Measurements from ENCODE around the gene CDC7.

DNA sequence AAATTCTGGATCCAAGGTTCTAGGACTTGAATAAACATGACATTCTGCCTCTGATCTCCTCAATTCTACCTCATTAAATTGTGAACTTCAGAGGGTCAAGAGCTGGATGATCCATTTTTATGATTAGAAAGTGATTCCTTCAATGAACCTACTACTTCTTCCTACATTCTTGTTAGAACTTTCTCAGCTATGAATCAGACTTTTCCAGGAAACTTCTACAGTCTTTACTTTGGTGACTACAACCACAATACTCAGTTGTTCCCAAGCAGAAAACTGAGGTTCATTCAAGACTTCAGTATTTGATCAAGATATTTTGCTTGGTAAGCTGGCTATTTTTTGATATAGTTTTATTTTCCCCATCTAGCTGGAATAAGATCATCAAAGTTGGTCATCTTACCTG lies 51.4 kb downstream of the CDC7 start:
- TF ChIP-seq, protein P1, sequence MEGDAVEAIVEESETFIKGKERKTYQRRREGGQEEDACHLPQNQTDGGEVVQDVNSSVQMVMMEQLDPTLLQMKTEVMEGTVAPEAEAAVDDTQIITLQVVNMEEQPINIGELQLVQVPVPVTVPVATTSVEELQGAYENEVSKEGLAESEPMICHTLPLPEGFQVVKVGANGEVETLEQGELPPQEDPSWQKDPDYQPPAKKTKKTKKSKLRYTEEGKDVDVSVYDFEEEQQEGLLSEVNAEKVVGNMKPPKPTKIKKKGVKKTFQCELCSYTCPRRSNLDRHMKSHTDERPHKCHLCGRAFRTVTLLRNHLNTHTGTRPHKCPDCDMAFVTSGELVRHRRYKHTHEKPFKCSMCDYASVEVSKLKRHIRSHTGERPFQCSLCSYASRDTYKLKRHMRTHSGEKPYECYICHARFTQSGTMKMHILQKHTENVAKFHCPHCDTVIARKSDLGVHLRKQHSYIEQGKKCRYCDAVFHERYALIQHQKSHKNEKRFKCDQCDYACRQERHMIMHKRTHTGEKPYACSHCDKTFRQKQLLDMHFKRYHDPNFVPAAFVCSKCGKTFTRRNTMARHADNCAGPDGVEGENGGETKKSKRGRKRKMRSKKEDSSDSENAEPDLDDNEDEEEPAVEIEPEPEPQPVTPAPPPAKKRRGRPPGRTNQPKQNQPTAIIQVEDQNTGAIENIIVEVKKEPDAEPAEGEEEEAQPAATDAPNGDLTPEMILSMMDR (IDR thresholded peaks at IDR 0.05; ENCODE audit: low read depth, low read length, poor library complexity, severe bottlenecking) = no peak
- TF ChIP-seq EZH2phosphoT487 (IDR thresholded peaks at IDR 0.05; ENCODE audit: borderline replicate concordance, low read length) = no peak
